ENCODE data around the gene SRRM4.

DNA sequence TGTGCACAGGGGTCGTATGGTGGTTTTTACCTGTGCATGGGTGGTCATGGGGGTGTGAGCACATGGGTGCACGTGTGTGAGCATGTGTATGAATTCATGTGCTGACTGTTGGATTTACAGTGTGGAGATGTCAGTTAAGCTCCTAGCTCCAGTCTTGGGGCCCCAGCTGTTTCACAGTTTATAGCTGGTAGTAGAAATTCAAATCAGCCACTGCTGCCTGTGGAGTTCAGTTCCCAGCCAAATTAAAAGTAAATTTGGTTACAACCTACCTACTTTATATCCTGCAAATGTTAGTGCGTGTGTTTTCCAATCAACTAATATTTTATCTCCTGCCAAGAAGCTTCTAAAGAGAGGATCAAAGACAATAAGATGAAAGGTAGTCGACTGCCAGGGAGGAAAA is 141.4 kb downstream of the SRRM4 start:
- TF ChIP-seq POLR2A (IDR thresholded peaks at IDR 0.05): no peak
- TF ChIP-seq, protein P1, sequence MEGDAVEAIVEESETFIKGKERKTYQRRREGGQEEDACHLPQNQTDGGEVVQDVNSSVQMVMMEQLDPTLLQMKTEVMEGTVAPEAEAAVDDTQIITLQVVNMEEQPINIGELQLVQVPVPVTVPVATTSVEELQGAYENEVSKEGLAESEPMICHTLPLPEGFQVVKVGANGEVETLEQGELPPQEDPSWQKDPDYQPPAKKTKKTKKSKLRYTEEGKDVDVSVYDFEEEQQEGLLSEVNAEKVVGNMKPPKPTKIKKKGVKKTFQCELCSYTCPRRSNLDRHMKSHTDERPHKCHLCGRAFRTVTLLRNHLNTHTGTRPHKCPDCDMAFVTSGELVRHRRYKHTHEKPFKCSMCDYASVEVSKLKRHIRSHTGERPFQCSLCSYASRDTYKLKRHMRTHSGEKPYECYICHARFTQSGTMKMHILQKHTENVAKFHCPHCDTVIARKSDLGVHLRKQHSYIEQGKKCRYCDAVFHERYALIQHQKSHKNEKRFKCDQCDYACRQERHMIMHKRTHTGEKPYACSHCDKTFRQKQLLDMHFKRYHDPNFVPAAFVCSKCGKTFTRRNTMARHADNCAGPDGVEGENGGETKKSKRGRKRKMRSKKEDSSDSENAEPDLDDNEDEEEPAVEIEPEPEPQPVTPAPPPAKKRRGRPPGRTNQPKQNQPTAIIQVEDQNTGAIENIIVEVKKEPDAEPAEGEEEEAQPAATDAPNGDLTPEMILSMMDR (IDR thresholded peaks at IDR 0.05): no peak

Measured in uterus (tissue), 2 donors.